Ascending aorta (tissue), 2 donors: Measurements from ENCODE around the gene ZNF606. TPM values are rescaled to one million over a fixed set of nuclear protein-coding genes. Genes with fewer than 3 reads are reported as not detected.

Experiments
- DNase-seq, 2 donors: peaks; one replicate each; pipeline ENCODE4 v3.0.0-alpha.2; 2019; ENCODE audit warnings: low spot score in 2 of 2
- H3K27ac ChIP-seq, 2 donors: fragments of 200-600 bp; sonication (generic); one replicate each; pipeline ENCODE4 v1.5.1; 2016 to 2017; ENCODE audit warnings: mild to moderate bottlenecking in 1 of 2
- H3K27me3 ChIP-seq: fragments of 200-600 bp; sonication (generic); one replicate; pipeline ENCODE4 v1.5.1; 2017
- H3K36me3 ChIP-seq, 2 donors: fragments of 200-600 bp; sonication (generic); one replicate each; pipeline ENCODE4 v1.5.1; 2016
- H3K4me1 ChIP-seq, 2 donors: fragments of 200-600 bp; sonication (generic); one replicate each; pipeline ENCODE4 v1.5.1; 2016 to 2017; ENCODE audit warnings: mild to moderate bottlenecking in 1 of 2
- H3K4me3 ChIP-seq, 2 donors: fragments of 200-600 bp; sonication (generic); one replicate each; pipeline ENCODE4 v1.5.1; 2016 to 2017; ENCODE audit warnings: mild to moderate bottlenecking in 1 of 2
- H3K9me3 ChIP-seq, 2 donors: fragments of 200-600 bp; sonication (generic); one replicate each; pipeline ENCODE4 v1.5.1; 2016
- intact Hi-C: fragments of 100-400 bp; cut with DNase I; formaldehyde crosslinking; loops from one replicate; pipeline ENCODE4 v1.15.1; 2023
- total RNA-seq: library from RNA; depleted of rRNA; stranded (reverse); fragments of >200 nt; gene quantifications from one replicate; pipeline ENCODE4 v1.1.0, GENCODE V29; 2016
- TF ChIP-seq, protein P1 (sequence below), 3 experiments: fragments of 200-600 bp in 2 of 3; fragments of 450-650 bp in 1 of 3; sonication (generic) in 2 of 3; IDR thresholded peaks; one replicate each; pipeline ENCODE4 v1.5.1; 2016 to 2019; ENCODE audit warnings: antibody characterized with exemption in 3 of 3, mild to moderate bottlenecking in 1 of 3, moderate library complexity in 1 of 3

Gene ZNF606
- 1.5 TPM for total RNA-seq

DNA sequence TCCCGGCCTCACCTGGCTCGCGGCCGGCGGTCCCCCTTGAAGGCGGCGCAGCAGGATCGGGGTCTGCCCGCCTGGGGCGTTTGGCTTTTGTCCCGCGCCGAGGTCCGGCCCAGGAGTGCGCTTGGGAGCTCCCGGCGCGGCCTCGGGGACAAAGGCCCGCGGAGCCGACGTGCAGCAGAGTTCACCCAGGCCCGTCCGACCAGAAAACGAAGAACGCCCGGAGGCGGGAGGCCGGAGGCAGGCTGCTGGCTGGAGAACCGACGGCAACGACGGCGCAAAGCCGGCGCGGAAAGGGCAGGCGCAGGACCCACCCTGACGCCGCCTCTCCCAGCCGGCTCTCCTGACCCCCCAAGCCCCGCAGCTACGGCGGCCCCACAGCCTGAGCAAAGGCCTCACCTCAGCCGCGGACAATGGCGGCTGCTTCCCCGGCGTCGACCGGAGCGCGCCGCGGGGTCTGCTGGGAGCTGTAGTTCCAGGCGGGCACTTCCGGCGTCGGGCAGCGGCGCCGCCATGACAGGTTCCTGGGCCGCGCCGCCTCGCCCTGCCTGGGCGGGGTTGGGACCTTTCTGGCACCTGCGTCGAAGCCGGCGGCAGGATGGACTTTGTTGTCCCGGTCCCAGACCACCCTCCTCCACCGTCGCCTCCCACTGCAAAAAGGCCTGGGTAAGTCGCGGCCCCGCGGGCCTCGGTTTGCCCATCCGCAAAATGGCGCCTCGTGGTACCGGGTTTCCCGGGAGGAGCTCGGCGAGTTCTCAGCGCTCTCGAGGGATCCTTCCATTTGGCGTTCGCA lies at the start of gene ZNF606:
Gene ZNF606, minus strand, starts transcription at position 437 of the 790 bp plus-strand sequence. CDS start 1,501 bp downstream, outside the sequence.
- DNase-seq = peak; percentile 25 to 90
- Histone ChIP-seq H3K27ac (peak within 1 kb of the TSS; percentile 89 to 93), H3K36me3 (peaks cover 32 to 65% of the 10 kb centered on the region in 2 donors), H3K4me1 (peaks cover 4 to 11% of the 10 kb centered on the region in 2 donors), H3K9me3 (peaks cover 53 to 70% of the 10 kb centered on the region in 2 donors), H3K27me3 (no peaks in the 10 kb centered on the region), H3K4me3 (peak within 1 kb of the TSS; percentile 78 to 98)
- TF ChIP-seq, protein P1, sequence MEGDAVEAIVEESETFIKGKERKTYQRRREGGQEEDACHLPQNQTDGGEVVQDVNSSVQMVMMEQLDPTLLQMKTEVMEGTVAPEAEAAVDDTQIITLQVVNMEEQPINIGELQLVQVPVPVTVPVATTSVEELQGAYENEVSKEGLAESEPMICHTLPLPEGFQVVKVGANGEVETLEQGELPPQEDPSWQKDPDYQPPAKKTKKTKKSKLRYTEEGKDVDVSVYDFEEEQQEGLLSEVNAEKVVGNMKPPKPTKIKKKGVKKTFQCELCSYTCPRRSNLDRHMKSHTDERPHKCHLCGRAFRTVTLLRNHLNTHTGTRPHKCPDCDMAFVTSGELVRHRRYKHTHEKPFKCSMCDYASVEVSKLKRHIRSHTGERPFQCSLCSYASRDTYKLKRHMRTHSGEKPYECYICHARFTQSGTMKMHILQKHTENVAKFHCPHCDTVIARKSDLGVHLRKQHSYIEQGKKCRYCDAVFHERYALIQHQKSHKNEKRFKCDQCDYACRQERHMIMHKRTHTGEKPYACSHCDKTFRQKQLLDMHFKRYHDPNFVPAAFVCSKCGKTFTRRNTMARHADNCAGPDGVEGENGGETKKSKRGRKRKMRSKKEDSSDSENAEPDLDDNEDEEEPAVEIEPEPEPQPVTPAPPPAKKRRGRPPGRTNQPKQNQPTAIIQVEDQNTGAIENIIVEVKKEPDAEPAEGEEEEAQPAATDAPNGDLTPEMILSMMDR (IDR thresholded peaks at IDR 0.05) = no peak
- intact Hi-C loops = loop anchor here (1.0 to 5.0 kb wide), 7 partner anchors 56 to 1634 kb away; partner anchors contain the start of genes ZNF135, ZNF329, ZNF416 and ZNF417

DNA sequence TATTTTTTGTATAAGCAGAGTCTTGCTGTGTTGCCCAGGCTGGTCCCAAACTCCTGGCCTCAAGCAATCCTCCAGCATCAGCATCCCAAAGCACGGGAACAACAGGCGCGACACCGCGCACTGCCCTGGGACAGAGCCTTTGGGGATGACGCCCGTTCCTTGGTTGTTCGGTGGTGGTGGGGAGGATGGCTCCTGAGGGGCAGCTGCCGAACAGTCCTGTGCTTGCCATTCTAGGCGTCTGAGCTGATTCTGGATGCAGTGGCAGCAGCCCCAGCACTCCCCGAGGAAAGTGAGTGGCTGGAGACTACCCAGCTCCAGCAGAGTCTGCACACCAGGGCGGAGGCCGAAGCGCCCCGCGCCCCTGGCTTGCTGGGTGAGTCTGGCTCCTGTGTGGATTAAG lies 49.6 kb upstream of the ZNF606 start:
- Histone ChIP-seq H3K4me3 (no peak overlapping the region), H3K4me1 (no peaks in the 10 kb centered on the region), H3K27ac (no peak overlapping the region), H3K27me3 (no peaks in the 10 kb centered on the region), H3K9me3 (peaks cover 20 to 23% of the 10 kb centered on the region in 2 donors), H3K36me3 (no peaks in the 10 kb centered on the region)
- intact Hi-C loops = no loop called here
- no peak for DNase-seq
- TF ChIP-seq, protein P1 (IDR thresholded peaks at IDR 0.05) = no peak

GRCh38 chr19:58047672-58048071 lies 45.1 kb upstream of the ZNF606 start:
- Histone ChIP-seq H3K9me3 (peaks cover 41 to 54% of the 10 kb centered on the region in 2 donors), H3K4me1 (no peaks in the 10 kb centered on the region), H3K36me3 (no peaks in the 10 kb centered on the region), H3K27ac (no peak overlapping the region), H3K4me3 (no peak overlapping the region), H3K27me3 (no peaks in the 10 kb centered on the region)
- TF ChIP-seq, protein P1 (IDR thresholded peaks at IDR 0.05) = no peak
- DNase-seq = no peak
- intact Hi-C loops = no loop called here

GRCh38 chr19:58046856-58047255 lies 44.2 kb upstream of the ZNF606 start:
- Histone ChIP-seq H3K27me3 (no peaks in the 10 kb centered on the region), H3K36me3 (no peaks in the 10 kb centered on the region), H3K4me1 (no peaks in the 10 kb centered on the region), H3K4me3 (no peak overlapping the region), H3K27ac (no peak overlapping the region), H3K9me3 (peaks cover 35 to 54% of the 10 kb centered on the region in 2 donors)
- DNase-seq = no peak
- intact Hi-C loops = no loop called here
- TF ChIP-seq, protein P1 (IDR thresholded peaks at IDR 0.05) = no peak

DNA sequence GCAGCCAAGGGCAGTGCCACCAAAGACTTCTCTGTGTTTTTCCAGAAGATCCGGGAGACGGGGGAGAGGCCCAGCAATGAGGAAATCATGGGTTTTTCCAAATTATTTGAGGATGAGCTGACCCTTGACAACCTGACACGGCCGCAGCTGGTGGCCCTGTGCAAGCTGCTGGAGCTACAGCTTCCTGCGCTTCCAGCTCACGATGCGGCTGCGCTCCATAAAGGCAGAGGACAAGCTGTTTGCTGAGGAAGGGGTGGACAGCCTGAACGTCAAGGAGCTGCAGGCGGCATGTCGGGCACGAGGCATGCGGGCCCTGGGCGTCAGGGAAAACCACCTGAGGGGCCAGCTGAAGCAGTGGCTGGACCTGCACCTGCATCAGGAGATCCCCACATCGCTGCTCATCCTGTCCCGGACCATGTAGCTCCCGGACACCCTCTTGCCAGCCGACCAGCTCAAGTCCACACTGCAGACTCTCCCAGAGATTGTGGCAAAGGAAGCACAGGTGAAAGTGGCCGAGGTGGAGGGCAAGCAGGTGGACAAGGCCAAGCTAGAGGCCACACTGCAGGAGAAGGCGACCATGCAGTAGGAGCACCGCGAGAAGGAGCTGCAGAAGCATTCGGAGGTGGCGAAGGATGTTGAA lies 42.9 kb upstream of the ZNF606 start:
- TF ChIP-seq, protein P1 (IDR thresholded peaks at IDR 0.05) = no peak
- no peaks in the 10 kb centered on the region for H3K27me3 ChIP-seq
- no peak for DNase-seq
- no peaks in the 10 kb centered on the region for H3K4me1 ChIP-seq
- H3K9me3 ChIP-seq = peaks cover 44 to 66% of the 10 kb centered on the region in 2 donors
- H3K36me3 ChIP-seq = no peaks in the 10 kb centered on the region
- intact Hi-C loops = no loop called here
- no peak overlapping the region for H3K27ac ChIP-seq
- no peak overlapping the region for H3K4me3 ChIP-seq
